ENCODE measurements around the gene ELL2.
"Not testable (repeated sequence)": the region's sequence is repeated elsewhere in the genome, so short reads cannot be mapped to it uniquely, and the experiment has no call there.

ELL2 gene

GRCh38 chr5:95906398-95906797 is 55.3 kb downstream of the ELL2 start:
- not testable (repeated sequence) for DNase-seq

GRCh38 chr5:95904827-95905226 is 56.8 kb downstream of the ELL2 start:
- DNase-seq: no peak

- DNase-seq: no peak
Observed at GRCh38 chr5:95903838-95904237, 57.8 kb downstream of the ELL2 start.

DNA sequence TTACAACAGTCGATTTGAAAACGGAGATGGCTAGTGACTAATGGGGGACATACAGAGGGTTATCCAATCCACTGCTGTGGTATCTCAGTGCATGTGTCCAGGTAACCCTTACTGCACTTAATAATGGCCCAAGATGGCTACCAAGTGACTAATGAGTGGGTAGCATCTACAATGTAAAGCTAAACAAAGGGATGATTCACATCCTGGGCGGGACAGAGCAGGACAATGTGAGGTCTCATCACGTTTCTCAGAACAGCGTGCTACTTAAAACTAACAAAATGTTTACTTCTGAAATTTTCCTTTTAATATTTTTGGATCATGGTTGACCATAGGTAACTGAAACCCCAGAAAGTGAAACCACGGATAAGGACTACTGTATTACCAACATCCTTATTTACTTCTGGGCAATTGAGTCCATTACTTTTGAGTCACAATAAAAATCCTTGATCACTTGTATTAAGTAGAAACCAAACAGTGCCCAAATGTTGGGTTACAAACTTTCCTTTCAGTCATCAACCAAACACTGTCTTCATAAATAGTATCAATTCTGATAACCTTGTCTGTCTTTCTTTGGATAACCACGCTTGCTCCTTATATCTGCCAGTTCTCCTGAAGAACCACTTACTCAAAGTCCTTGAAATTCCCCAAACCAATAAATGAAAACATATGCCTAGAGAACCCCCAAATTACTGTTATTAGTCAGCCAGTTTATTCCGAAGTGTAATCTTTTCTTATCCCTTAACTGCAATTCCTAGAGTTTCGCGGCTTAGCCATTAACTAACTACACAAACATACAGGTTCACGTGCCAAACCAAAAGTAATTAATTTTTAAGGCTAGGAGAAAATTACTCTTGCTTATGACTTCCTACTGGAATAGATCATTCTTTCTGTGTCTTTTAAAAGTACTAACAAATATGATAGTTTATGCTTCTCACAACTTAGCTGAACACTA is 59.7 kb downstream of the ELL2 start:
- no peak for DNase-seq

DNA sequence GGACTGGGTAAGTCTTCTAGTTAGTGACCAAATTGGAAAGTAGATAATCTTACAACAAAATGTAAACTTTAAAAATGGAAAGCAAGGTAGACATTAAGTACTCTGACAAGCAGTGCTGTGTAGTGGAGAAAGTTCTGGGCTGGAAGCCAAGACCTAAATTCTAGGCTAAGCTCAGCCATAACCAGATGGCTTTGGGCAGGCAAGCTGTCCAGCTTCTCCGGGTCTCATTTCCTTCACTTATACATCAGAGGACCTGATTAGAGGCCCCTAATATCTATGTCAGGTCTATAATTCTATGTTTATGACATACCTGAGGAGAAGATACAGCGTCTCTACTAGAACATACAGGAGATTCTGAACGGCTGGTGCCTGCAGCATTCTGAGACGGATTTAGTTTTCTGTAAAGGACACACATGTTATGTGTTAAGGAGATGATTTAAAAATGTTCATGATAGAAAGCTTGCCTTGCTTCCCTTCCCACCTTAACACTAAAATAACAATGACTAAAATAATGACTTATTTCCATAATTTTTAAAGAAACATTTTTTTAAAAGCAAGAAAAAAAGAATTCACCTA is 61.2 kb downstream of the ELL2 start:
- DNase-seq: peak; percentile 87 to 89

DNA sequence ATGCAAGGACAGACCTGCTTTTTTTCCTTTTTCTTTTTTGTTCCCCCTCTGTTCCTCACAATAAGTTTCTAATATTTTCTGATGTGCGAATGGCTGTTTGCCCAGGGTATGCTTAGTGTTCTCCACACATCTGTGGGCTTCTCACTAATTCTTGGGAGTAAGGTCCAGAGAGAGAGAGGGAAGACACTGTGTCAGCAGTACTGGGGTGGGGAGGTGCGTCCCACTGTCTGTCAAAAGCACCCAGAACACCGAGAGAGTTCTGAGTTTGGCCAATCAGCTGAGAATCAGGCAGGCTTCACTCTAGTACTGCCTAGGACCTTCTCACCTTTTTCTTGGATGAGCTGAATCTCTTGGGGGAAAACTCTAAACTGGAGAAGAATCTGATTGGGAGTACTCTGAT is 61.8 kb downstream of the ELL2 start:
- peak; percentile 20 to 37 for DNase-seq

DNA sequence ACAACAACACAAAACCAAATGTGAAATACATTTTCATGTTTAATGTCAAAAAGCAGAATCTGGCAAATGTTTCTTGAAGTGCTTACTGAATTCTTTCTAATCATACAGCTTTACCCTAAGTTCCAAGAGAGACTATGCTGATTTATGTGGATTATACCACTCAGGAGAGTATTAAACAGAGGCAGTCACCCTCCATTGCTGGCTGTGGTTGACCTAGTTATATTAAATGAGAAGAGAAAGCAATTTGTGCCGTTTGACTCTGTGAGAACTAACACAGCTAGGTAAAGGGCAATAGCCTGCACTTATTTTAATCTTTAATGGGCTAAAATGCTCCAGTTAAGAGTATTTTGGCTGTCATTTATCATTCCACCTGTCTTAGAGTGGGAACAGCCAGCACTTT is 62.6 kb downstream of the ELL2 start:
- no peak for DNase-seq

- DNase-seq: no peak
Observed at GRCh38 chr5:95895771-95896170, 65.9 kb downstream of the ELL2 start.

GRCh38 chr5:95895251-95895650 is 66.4 kb downstream of the ELL2 start:
- DNase-seq: no peak

DNA sequence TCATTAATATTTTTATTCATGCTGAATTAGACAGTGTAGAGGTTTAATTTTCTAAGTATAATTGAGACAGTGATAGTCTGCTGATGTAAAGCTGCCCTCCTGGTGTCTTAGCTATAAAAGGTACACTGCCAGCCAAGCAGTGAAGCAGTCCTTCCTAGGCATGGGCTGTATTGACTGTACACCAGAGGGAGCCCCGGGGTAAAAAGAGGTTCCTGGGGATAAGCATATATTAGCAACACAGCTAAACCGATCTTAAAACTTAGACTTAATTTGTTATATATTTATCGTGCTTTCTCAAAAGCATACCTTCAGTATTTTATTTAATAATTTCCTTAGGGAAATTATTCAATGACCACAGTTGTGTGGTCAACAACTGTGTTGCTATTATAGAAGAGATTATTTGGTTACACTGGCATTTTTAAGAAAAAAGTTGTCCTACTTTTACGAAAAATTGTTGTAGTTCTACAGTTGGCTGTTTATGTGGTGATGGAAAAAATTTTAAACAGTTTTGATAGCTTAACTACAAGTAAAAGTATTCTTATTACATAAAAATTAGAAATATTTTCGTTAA is 68.8 kb downstream of the ELL2 start:
- DNase-seq: peak in 1 of 2 experiments; percentile 34

DNA sequence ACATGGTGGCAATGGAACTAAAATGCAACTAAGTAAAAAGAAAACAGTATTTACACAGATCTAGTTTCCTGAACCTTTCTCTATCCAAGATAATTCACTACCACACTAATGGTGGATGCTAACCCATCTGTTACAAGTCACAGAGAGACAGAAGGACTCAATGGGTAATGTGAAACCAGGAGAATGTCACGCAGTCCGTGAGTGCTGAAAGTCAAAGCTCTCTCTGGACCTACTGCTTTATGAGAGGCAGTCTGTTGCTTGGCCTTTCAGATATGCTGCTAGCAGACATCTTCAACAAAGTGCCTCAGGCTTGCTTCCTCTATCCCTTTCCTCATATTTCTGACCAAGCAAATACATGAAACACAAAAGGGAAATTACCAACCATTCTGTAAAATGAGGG is 70.2 kb downstream of the ELL2 start:
- DNase-seq: no peak

- DNase-seq: no peak
Observed at GRCh38 chr5:95889076-95889475, 72.6 kb downstream of the ELL2 start.

DNA sequence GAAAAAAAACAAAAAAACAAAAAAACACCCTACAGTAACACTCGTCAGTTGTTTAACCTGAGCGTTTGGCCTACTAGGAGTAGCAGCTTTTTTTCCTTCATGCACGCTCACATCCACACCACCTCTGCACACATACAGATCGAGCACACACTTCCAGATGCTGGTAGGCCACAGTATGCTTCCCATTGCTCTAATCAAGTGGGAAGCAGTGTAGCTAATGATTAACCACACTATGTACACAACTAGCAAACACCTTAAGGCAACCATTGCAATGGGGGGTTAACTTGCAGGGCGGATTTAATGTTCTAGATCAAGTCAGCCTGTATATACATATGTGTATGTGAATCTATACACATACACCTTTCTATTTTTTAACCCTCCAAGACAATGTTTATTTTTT is 73.7 kb downstream of the ELL2 start:
- DNase-seq: no peak

- DNase-seq: no peak
Observed at GRCh38 chr5:95886340-95887044, 75.2 kb downstream of the ELL2 start.

DNA sequence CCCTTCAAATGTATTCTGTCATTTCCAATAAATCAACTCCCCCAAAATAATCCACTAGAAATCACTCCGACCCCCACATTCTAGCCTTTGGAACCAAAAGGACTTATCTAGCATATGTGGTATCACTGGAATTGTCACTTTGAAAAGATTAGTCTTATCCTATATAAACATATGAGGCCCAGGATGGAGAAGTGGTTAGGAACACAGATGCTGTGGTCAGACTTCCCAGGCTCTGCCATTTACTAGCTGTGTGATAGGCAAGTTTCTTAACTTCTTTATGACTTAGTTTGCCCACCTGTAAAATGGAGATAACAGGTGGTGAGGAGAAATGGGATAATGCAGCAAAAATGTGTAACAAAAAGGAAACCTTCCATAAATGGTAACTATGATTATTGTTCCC is 77.1 kb downstream of the ELL2 start:
- DNase-seq: no peak

- no peak for DNase-seq
Observed at GRCh38 chr5:95884017-95884325, 77.7 kb downstream of the ELL2 start.

- no peak for DNase-seq
Observed at GRCh38 chr5:95883185-95884016, 78.2 kb downstream of the ELL2 start.

GRCh38 chr5:95881833-95882232 is 79.8 kb downstream of the ELL2 start:
- no peak for DNase-seq

GRCh38 chr5:95880081-95880926 is 81.3 kb downstream of the ELL2 start:
- no peak for DNase-seq

DNA sequence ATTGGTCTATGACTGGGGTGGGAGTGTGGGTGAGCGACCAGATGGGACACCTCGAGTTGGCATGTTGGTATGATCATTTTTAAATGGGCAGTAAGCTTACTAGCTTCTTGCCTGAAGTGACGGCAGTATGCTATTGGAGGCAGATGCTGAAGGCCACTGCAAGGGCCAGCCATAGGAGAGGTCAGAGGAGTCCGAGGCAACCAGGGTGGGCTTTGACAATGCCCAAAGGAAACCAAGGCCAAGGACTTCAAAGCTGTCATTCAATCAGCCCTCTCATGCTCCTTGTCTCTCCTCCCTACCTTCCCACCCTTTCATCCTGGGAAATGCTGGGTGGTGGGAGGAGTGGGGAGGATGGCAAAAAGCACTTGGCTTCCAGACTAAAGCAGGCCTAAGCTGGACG is 82.0 kb downstream of the ELL2 start:
- no peak for DNase-seq

- no peak for DNase-seq
Observed at GRCh38 chr5:95878417-95879323, 83.0 kb downstream of the ELL2 start.
